ENCODE measurements around the gene RABGAP1.

The RABGAP1 gene

DNA sequence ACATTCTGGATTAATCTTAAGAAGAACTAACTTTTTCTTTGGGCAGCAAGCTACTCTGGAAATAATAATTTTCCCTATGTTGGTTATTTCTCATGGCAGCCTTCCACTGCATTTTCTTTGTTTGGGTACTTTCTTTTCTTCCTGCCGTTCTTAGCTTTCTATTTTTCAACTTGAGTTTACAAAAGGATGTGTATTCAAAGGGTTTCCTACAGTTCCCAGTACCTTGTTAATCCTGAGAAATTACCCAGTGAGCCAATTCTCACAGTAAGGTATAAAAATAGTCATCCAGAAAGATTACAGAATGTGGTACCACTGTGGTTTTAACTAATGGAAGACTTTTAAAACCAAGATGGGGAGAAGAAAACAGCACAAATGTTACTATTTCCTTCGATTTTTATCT lies 112.9 kb downstream of the RABGAP1 start:
- no peak for DNase-seq

DNA sequence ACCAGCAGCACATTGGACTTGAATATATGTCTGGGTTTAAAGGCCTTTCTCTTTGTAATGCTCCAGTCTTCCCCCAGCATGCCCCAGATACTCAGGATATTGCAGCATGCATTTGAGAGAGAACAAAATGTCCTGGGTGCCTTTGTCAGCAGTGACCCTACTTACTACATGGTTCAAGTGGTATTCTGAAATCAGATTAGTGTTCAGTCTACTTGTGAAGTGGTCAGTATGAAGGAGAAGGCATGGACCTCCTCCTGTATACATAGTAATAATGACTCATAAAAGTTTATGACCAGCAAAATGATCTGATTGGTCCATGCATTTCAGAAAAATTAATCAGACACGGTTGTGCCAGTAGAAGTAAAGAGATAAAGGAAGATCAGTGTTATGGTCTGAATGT lies 118.0 kb downstream of the RABGAP1 start:
- DNase-seq, result no peak

- DNase-seq, result no peak
These were observed 118.8 kb downstream of the RABGAP1 start for GRCh38 chr9:123059472-123060220.

GRCh38 chr9:123061216-123061615 lies 120.4 kb downstream of the RABGAP1 start:
- DNase-seq, result no peak

- DNase-seq, result no peak
These were observed 121.7 kb downstream of the RABGAP1 start for GRCh38 chr9:123062351-123063176.

DNA sequence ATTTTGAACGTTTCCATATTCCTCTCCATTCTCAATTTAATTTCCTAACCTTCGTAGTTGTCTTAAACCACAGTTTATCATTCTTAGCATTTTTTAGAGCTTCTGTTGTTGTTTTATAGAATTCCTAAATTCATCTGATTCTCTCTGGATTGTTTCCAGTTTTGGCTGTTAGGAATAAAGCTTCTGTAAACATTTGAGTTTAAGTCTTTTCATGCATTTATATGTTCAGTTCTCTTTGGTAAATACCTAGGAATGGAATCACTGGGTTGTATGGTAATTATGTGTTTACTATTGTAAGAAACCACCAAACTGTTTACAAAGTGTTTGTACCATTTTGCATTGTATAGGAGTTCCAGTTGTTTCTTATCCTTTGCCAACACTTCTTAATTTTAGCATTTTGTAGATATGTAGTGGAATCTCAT lies 122.4 kb downstream of the RABGAP1 start:
- DNase-seq, result no peak

- no peak for DNase-seq
These were observed 123.1 kb downstream of the RABGAP1 start for GRCh38 chr9:123063896-123064295.

- DNase-seq, result no peak
These were observed 123.9 kb downstream of the RABGAP1 start for GRCh38 chr9:123064716-123065115.

GRCh38 chr9:123065196-123065595 lies 124.4 kb downstream of the RABGAP1 start:
- no peak for DNase-seq

DNA sequence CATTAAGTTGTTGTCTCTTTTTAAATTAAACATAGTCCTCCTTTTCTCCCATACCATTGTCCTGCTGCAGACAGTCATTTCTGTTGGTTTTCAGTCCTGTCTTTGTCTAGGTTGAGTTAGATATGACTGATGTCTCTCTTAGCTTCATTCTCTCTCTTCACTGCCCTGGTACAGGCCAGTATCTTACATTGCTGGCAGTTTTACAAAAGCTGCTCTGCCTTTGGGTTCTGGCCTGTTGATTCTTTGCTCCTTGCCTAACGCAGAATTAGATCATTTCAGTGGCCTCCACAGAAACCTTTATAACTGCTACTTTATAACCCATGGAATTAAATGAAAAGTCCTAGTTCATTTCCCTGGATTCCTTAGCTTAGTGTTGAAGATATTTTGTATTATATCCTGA lies 126.3 kb downstream of the RABGAP1 start:
- no peak for DNase-seq

GRCh38 chr9:123069010-123069481 lies 128.2 kb downstream of the RABGAP1 start:
- no peak for DNase-seq

DNA sequence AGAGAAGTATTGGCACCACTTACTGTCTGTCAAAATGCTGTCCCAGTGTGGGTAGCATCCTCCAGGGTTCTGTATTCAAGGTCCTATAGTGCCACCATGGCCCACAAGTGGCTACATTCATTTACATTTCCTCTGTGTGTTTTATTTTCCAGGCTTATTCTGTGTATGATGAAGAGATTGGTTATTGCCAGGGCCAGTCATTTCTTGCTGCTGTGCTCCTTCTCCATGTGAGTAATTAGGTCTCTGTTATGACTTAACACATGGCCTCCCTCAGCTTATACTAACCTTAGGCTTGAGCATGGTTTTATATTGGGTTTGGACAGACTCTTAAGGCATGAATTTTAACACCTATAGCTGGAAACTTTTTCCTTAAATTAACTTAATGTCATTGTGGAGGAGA lies 129.4 kb downstream of the RABGAP1 start:
- no peak for DNase-seq

DNA sequence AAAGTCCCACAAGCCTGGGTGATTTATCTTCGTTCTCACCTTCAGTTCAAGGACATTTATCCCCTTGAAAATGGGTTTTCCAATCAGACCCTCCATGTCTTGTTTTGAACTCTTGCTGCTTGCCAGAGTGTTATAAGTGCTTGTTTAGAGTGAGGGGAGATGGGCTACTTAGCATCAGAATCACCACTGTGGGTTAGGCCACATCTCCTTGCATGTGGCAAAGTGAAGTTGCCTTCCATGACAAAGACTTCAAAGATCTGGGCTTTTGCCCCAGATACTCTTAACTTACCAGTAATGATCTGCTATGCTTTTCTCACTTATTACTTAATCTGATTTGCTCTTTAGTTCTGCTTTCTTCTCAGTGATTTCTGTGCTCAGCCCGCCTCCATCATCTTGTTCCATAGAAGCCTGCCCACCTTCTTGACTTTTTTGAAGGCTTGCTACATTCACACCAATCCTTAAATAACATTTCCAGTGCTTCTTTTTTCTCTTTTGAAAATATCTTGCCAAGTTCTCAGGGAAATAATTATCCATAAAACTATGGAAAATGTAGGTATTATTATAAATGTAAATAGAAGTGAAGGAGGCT lies 131.7 kb downstream of the RABGAP1 start:
- DNase-seq, result no peak

DNA sequence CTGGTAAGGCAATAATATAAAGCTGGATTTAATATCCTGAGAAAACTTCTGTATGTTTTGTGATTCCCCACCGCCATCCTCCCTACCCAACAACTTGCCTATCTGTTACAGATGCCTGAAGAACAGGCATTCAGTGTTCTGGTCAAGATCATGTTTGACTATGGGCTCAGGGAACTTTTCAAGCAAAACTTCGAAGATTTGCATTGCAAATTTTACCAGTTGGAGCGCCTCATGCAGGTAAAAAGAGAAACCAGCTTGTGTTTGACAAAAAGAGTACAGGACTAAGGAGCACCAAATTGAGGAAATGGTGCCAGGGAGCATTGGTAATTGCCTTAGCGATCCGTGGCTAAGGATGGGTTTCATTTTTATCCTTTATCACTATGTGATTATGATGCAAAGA lies 132.6 kb downstream of the RABGAP1 start:
- no peak for DNase-seq

DNA sequence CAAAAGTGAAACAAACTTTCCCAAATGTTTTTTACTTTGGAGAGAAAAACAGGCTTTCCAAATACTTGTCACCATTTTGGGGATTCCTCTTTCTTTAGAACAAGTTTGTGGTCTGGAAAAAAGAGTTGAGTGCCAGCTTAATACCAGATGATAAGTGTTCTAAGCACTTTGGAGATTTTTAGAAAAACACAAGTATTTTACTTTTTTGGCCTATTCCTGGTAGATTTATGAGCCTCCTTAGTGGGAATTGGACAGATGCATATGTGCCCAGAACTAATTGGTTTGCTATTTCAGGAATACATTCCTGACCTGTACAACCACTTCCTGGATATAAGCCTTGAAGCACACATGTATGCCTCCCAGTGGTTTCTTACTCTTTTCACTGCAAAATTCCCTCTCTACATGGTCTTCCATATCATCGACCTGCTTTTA lies 133.2 kb downstream of the RABGAP1 start:
- DNase-seq, result no peak

GRCh38 chr9:123074628-123075027 lies 133.8 kb downstream of the RABGAP1 start:
- DNase-seq, result no peak

DNA sequence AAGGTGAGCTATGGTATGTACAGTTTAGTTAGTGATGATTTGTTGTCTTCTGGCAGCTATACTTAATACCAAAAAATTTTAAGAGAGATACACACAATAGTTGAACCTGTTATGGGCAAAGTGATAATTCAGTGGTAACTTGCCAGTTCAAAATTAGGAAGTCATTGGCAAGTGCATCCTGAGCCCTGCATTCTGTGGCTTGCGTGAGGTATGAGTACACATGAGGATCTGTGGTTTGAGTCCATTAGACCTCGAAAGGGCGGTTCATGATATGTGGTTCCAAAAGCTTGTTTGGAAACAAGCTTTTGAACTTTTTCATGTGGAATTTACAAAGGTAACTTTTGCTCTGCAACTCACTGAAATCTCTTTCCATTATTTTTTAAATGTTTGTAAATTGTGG lies 139.6 kb downstream of the RABGAP1 start:
- DNase-seq, result no peak

DNA sequence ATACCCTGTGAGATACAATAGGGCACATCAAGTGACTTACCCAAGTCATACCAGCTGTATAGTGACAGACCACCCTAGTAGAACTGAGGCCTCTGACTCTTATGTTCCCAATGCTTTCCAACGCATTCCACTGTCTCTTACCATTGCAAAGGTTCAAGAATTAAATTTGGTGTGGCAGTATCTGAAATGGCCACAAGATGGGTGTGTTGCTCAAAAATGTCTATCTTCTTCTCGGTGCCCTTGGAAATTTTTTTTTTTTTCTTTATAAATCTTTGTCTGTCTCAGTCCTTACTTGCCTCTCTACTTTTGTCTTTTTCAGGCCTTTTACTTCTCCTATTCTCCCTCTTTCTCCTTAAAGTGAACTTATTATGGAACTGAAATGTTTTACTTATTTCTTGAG lies 141.0 kb downstream of the RABGAP1 start:
- no peak for DNase-seq

- no peak for DNase-seq
These were observed 142.9 kb downstream of the RABGAP1 start for GRCh38 chr9:123083680-123084079.

DNA sequence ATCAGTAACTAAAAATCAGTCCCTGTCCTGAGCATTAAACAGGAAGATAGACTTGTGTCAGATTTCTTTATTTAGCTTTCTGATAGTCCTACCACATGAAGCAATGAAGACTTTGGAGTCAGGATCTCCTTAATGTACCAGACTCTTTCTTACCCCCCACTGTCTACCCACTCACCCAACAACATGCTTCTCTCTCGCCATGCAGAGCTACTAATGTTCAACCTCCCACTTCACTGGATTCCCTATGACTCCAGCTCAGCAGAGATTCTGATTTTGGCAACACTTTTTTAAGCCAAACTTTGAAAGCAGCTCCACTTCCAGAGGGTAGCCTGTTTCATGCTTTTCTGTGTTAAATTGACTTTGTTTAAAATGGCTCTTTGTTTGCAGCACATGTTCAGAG lies 143.4 kb downstream of the RABGAP1 start:
- no peak for DNase-seq

- DNase-seq, result no peak
These were observed 145.1 kb downstream of the RABGAP1 start for GRCh38 chr9:123085916-123086315.

GRCh38 chr9:123087359-123087888 lies 146.6 kb downstream of the RABGAP1 start:
- no peak for DNase-seq

- no peak for DNase-seq
These were observed 148.2 kb downstream of the RABGAP1 start for GRCh38 chr9:123089040-123089439.

GRCh38 chr9:123089790-123090189 lies 149.0 kb downstream of the RABGAP1 start:
- DNase-seq, result no peak
